Activated CD8-positive, alpha-beta T cell treated with anti-CD3 and anti-CD28 coated beads for 36 hours (primary cell): ENCODE data around the gene CCDC40. TPM values are rescaled to one million over a fixed set of nuclear protein-coding genes. Genes with fewer than 3 reads are reported as not detected.

Experiments
- ATAC-seq: fragments of 200-7000 bp; cut with Tn5 transposase; one replicate; pipeline ENCODE4 v1.10.0; 2021; ENCODE audit warnings: mild to moderate bottlenecking, moderate library complexity
- CTCF ChIA-PET: fragments of 350-600 bp; sonication (Branson Sonifier 250); formaldehyde crosslinking; loops from one replicate; lab custom pipeline; 2021; ENCODE audit warnings: antibody characterized with exemption; lab: Charles Lee
- POLR2A ChIA-PET: fragments of 350-600 bp; sonication (Branson Sonifier 250); formaldehyde crosslinking; loops from one replicate; lab custom pipeline; 2021; ENCODE audit warnings: antibody characterized with exemption; lab: Charles Lee
- DNase-seq: peaks from one replicate; pipeline ENCODE4 v3.0.0-alpha.2; 2020
- H3K27ac Mint-ChIP-seq: one replicate; pipeline ENCODE4 v1.8.0; 2021; ENCODE audit warnings: mild to moderate bottlenecking, mixed read lengths
- H3K27me3 Mint-ChIP-seq: one replicate; pipeline ENCODE4 v1.8.0; 2021; ENCODE audit warnings: mixed read lengths
- H3K36me3 Mint-ChIP-seq: one replicate; pipeline ENCODE4 v1.8.0; 2021; ENCODE audit warnings: low read depth, mixed read lengths
- H3K4me1 Mint-ChIP-seq: one replicate; pipeline ENCODE4 v1.8.0; 2021; ENCODE audit warnings: low read depth, mixed read lengths
- H3K4me3 Mint-ChIP-seq: one replicate; pipeline ENCODE4 v1.8.0; 2021; ENCODE audit warnings: mild to moderate bottlenecking, moderate library complexity, mixed read lengths
- H3K9me3 Mint-ChIP-seq: one replicate; pipeline ENCODE4 v1.8.0; 2021; ENCODE audit warnings: mixed read lengths
- CTCF ChIP-seq: fragments of 200-600 bp; IDR thresholded peaks from one replicate; pipeline ENCODE4 v1.8.0; 2022; ENCODE audit warnings: antibody characterized with exemption, mild to moderate bottlenecking
- intact Hi-C: fragments of 100-400 bp; cut with micrococcal nuclease; formaldehyde crosslinking; loops from one replicate; pipeline ENCODE4 v1.10.0; 2022
- total RNA-seq, 2 experiments: library from RNA; stranded (reverse); gene quantifications; one replicate each; pipeline ENCODE4 v1.2.3, GENCODE V29; 2021

CCDC40 gene
- total RNA-seq, 2 experiments from 2014 or later: 0.54 to 0.79 TPM

DNA sequence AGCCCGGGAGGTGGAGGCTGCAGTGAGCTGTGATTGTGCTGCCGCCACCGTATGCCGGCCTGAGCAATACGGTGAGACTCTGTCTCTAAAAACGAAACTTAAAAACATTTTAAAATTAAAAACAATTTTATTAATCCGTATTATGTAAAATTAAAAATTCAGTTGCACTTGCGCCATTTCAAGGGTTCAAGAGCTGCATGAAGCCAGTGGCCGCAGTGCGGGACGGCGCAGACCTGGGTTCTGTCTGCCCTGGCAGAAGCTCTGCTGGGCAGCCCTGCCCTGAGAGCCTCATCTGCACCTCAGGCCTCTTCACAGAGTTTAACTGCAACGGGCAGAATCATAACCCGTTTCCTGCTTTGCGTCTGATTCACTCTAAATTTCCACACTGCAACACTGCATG is 32.5 kb upstream of the CCDC40 start:
- no peaks in the 10 kb centered on the region for H3K9me3 Mint-ChIP-seq
- no peak overlapping the region for H3K4me3 Mint-ChIP-seq
- POLR2A ChIA-PET: interaction anchor here (0.8 kb wide), 1 partner anchor 10 kb away, joined by 4 read pairs; no protein-coding TSS in a partner anchor
- no peak for TF ChIP-seq CTCF
- intact Hi-C loops: no loop called here
- H3K4me1 Mint-ChIP-seq: peaks cover 11% of the 10 kb centered on the region
- no peaks in the 10 kb centered on the region for H3K36me3 Mint-ChIP-seq
- H3K27me3 Mint-ChIP-seq: no peaks in the 10 kb centered on the region
- ATAC-seq (no peak), DNase-seq (no peak)
- no peak overlapping the region for H3K27ac Mint-ChIP-seq
- CTCF ChIA-PET: interaction anchor here (6.7 kb wide), 1 partner anchor 12 kb away, joined by 67 read pairs; no protein-coding TSS in a partner anchor

DNA sequence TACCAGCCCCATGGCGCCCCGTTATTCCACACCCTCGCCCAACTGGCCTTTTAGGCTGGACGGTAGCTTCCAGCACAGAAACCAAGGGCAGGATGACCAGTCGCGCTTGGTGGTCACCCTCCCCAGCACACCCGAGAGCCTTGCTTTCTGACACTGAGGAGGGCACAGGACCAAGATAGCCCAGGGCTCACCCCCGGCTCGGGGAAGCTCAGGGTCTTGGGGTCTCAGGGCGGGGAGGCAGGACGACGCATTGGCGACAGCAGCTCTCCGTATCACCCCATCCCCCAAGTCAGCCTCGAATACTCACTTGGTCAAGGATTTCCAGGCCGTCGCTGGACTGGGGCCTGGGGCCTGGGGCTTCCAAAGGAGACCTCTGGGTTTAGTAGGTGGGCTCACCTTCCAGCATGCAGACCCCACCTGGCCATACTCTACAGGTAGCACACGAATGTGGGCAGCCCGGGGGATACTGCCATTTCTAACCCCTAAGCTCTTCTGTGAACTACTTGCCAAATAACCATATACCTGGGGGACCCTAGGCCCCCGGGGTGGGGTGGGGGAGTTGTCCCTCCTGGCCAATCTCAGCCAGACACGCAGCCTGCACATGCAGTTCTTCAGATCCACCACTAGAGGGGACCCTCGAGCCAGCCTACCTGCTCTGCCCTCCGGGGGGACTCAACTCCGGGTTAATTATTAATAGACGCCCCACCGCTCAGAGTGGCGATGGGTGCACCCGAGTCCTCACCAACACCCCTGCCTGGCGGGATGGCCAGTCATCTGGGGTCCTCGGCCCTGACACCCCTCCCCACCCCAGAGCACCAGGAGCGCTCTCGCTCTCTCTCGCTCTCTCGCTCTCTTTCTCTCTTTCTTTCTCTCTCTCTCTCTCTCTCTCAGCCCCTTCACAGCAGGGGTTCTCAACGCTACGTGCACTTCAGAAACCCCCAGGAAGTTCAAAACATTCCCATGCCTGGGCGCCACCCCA is 30.8 kb upstream of the CCDC40 start:
- Mint-ChIP-seq H3K27me3 (no peaks in the 10 kb centered on the region), H3K9me3 (no peaks in the 10 kb centered on the region), H3K36me3 (no peaks in the 10 kb centered on the region), H3K4me1 (peaks cover 7% of the 10 kb centered on the region), H3K27ac (no peak overlapping the region), H3K4me3 (no peak overlapping the region)
- peak; percentile 82 for ATAC-seq
- ChIA-PET POLR2A (interaction anchor here (1.1 to 1.5 kb wide), 3 partner anchors 9 to 29 kb away, joined by 3 to 7 read pairs (median 4); no protein-coding TSS in a partner anchor), CTCF (interaction anchor here (0.8 to 6.7 kb wide), 16 partner anchors 8 to 140 kb away, joined by 3 to 67 read pairs (median 4); partner anchors contain the start of gene GAA)
- peak; percentile 66 for DNase-seq
- peak; percentile 100 for TF ChIP-seq CTCF
- intact Hi-C loops: no loop called here

DNA sequence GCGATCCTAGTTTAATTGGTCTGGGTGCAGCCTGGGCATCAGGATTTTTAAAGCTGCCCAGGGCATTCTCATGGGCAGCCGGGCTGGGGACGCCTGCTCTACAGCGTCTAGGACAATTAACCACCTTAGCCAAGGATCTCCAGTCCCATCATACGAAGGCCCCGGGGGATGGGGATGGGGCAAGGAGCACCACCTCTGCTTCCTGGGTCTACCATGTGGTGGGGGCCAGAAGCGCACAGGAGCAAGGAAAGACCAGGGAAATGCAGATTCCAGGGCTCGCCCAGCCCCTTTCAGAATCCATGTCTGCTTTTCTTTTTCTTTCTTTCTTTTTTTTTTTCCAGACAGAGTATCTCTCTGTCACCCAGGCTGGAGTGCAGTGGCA is 30.1 kb upstream of the CCDC40 start:
- ChIA-PET CTCF (interaction anchor here (0.8 to 6.7 kb wide), 10 partner anchors 9 to 95 kb away, joined by 3 to 67 read pairs (median 4); partner anchors contain the start of gene GAA), POLR2A (interaction anchor here (1.1 to 1.5 kb wide), 2 partner anchors 10 to 28 kb away, joined by 4 to 7 read pairs; no protein-coding TSS in a partner anchor)
- H3K4me3 Mint-ChIP-seq: no peak overlapping the region
- H3K4me1 Mint-ChIP-seq: peaks cover 7% of the 10 kb centered on the region
- intact Hi-C loops: no loop called here
- DNase-seq (no peak), ATAC-seq (no peak)
- H3K27me3 Mint-ChIP-seq: no peaks in the 10 kb centered on the region
- no peaks in the 10 kb centered on the region for H3K36me3 Mint-ChIP-seq
- no peaks in the 10 kb centered on the region for H3K9me3 Mint-ChIP-seq
- no peak overlapping the region for H3K27ac Mint-ChIP-seq
- no peak for TF ChIP-seq CTCF

- Mint-ChIP-seq H3K4me3 (no peak overlapping the region), H3K9me3 (no peaks in the 10 kb centered on the region), H3K27me3 (no peaks in the 10 kb centered on the region), H3K27ac (no peak overlapping the region), H3K4me1 (peaks cover 7% of the 10 kb centered on the region), H3K36me3 (no peaks in the 10 kb centered on the region)
- intact Hi-C loops: no loop called here
- no peak for DNase-seq
- CTCF ChIA-PET: interaction anchor here (0.8 to 6.7 kb wide), 15 partner anchors 10 to 230 kb away, joined by 3 to 67 read pairs (median 4); partner anchors contain the start of gene GAA
- no peak for TF ChIP-seq CTCF
- POLR2A ChIA-PET: interaction anchor here (1.1 kb wide), 1 partner anchor 10 kb away, joined by 4 read pairs; no protein-coding TSS in a partner anchor
- no peak for ATAC-seq
Observed at GRCh38 chr17:80006811-80007752, 29.4 kb upstream of the CCDC40 start.
